GM12891 (cell line): ENCODE measurements around the gene PPHLN1.

Experiments used
- POLR2A ChIP-seq: IDR thresholded peaks from 2 replicates; pipeline ENCODE4 v1.6.1; 2011; ENCODE audit warnings: low read depth, low read length, control low read depth
- POLR2AphosphoS5 ChIP-seq: IDR thresholded peaks from 2 replicates; pipeline ENCODE4 v1.6.1; 2011; ENCODE audit warnings: low read depth, low read length, control low read depth
- POU2F2 ChIP-seq: IDR thresholded peaks from 2 replicates; pipeline ENCODE4 v1.6.1; 2011; ENCODE audit warnings: low read depth, mild to moderate bottlenecking, control low read depth, low read length, moderate library complexity
- TAF1 ChIP-seq: IDR thresholded peaks from 2 replicates; pipeline ENCODE4 v1.6.1; 2011; ENCODE audit warnings: low read depth, low read length, control low read depth

DNA sequence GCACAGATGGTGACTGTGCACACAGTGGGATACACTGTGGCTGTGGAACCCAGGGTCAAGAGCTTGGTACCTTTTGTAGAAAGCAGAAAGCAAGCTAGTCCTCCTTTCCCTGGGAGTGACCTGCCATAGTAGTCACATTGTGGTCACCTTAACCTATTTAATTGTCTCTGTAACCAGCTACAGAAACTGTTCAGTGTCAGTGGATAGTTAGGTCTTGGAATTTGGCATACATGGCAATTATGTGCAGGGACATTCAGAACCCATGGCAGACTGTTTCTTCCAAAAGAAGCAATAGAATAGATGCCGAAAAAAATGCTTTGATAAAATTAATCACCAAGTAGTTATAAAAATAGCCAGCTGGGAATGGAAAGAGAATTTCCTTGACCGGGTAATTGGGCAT is 30.4 kb downstream of the PPHLN1 start:
- TF ChIP-seq POU2F2: no peak
- TF ChIP-seq POLR2A: no peak
- no peak for TF ChIP-seq POLR2AphosphoS5
- TF ChIP-seq TAF1: no peak
